Panc1 (cell line): ENCODE results near the gene IFNA17. TPM values are rescaled to one million over a fixed set of nuclear protein-coding genes. Genes with fewer than 3 reads are reported as not detected.
"Not testable (repeated sequence)": the region's sequence is repeated elsewhere in the genome, so short reads cannot be mapped to it uniquely, and the experiment has no call there.

Experiments
- ATAC-seq: fragments of 200-7000 bp; cut with Tn5 transposase; 2 replicates; pipeline ENCODE4 v1.9.1; 2020; ENCODE audit warnings: mild to moderate bottlenecking, moderate library complexity
- BruUV-seq: library from RNA; stranded (reverse); fragments of 400-500 nt; replicated peaks from 2 replicates; lab custom pipeline; 2021; lab: Mats Ljungman, UMichigan
- CTCF ChIA-PET: fragments of 300-600 bp; sonication (Branson Sonifier 250); formaldehyde crosslinking; loops from one replicate; lab custom pipeline; 2022; ENCODE audit warnings: antibody characterized with exemption; lab: Charles Lee
- POLR2A ChIA-PET: fragments of 300-600 bp; sonication (Branson Sonifier 250); formaldehyde crosslinking; loops from one replicate; lab custom pipeline; 2022; ENCODE audit warnings: antibody characterized with exemption; lab: Charles Lee
- DNase-seq: peaks from one replicate; pipeline ENCODE4 v3.0.0-alpha.2; 2010; ENCODE audit warnings: low read depth, low spot score
- H3K27ac ChIP-seq: 2 replicates; pipeline ENCODE4 v1.5.1; 2011; ENCODE audit warnings: mild to moderate bottlenecking, low read length, inconsistent platforms
- H3K27me3 ChIP-seq: fragments of 200-500 bp; sonication (Bioruptor generic); 2 replicates; pipeline ENCODE4 v1.6.0; 2014; ENCODE audit warnings: low read length, inconsistent platforms; ENCODE audit not compliant: control insufficient read depth, insufficient read depth
- H3K36me3 ChIP-seq: fragments of 200-500 bp; sonication (Bioruptor generic); 2 replicates; pipeline ENCODE4 v1.5.1; 2014; ENCODE audit warnings: inconsistent platforms, mild to moderate bottlenecking, low read length, moderate library complexity; ENCODE audit not compliant: control insufficient read depth, insufficient read depth
- H3K4me1 ChIP-seq: 2 replicates; pipeline ENCODE4 v1.5.1; 2011; ENCODE audit warnings: inconsistent platforms, mild to moderate bottlenecking, low read length, moderate library complexity; ENCODE audit not compliant: control insufficient read depth, insufficient read depth
- H3K4me3 ChIP-seq, 2 experiments: 2 replicates each; pipeline ENCODE4 v1.5.1; 2011 to 2012; ENCODE audit warnings: low read depth in 2 of 2, low read length in 2 of 2, mild to moderate bottlenecking in 2 of 2, inconsistent platforms in 1 of 2, moderate library complexity in 1 of 2
- H3K9me3 ChIP-seq: fragments of 200-500 bp; sonication (Bioruptor generic); 2 replicates; pipeline ENCODE4 v1.5.1; 2014; ENCODE audit warnings: low read depth, mild to moderate bottlenecking, inconsistent platforms, low read length, moderate library complexity; ENCODE audit not compliant: control insufficient read depth, insufficient read depth
- SIN3A ChIP-seq: IDR thresholded peaks from 2 replicates; pipeline ENCODE4 v1.6.1; 2012; ENCODE audit warnings: low read depth, mild to moderate bottlenecking, low read length, moderate library complexity, borderline replicate concordance; ENCODE audit not compliant: insufficient read depth
- TCF7L2 ChIP-seq: IDR thresholded peaks from 2 replicates; pipeline ENCODE4 v1.6.1; 2011; ENCODE audit warnings: mild to moderate bottlenecking, low read depth, low read length, inconsistent platforms
- in situ Hi-C: cut with HindIII; loops from 2 replicates; pipeline ENCODE4 v1.10.0; 2016; ENCODE audit warnings: low sequenced_read_pairs, low pct_unique_long_range_greater_than_20kb
- intact Hi-C: fragments of 100-400 bp; cut with micrococcal nuclease; formaldehyde crosslinking; loops from one replicate; pipeline ENCODE4 v1.10.0; 2022; ENCODE audit not compliant: unreplicated experiment
- total RNA-seq: library from RNA; stranded (reverse); gene quantifications from one replicate; pipeline ENCODE4 v1.2.1, GENCODE V29; 2021; ENCODE audit not compliant: unreplicated experiment
- TF ChIP-seq, protein P1 (sequence below): fragments of 450-650 bp; IDR thresholded peaks from 2 replicates; pipeline ENCODE4 v1.5.1; 2017; ENCODE audit warnings: mild to moderate bottlenecking

IFNA17 gene
- total RNA-seq, 1 experiment from 2014 or later, result not detected

DNA sequence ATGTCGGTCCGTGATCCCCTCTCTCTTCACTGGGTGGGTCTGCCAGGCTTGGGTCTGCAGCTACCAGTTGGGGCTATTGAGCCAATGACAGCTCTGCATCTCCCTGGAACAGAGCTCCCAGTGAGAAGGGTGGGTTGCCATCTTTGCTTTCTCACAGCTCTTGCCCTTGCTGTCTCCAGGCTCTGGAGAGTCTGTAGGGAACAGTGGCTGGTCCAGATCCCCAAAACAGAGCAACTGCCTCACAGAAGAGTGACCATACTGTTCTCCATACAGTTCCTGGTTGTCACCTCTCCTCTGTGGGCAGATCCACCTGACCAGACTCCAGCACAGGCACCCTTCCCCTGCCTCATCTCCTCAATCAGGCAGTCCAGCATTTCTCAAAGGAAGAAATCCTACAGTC is 5.2 kb upstream of the IFNA17 start:
- BruUV-seq, result no TSS peak
- no peak for ATAC-seq
- no peak for TF ChIP-seq TCF7L2
- TF ChIP-seq SIN3A, result no peak
- Histone ChIP-seq H3K4me1 (no peaks in the 10 kb centered on the region), H3K36me3 (no peaks in the 10 kb centered on the region), H3K27me3 (no peaks in the 10 kb centered on the region), H3K4me3 (no peak overlapping the region), H3K9me3 (no peaks in the 10 kb centered on the region), H3K27ac (no peak overlapping the region)
- DNase-seq, result no peak
- in situ Hi-C loops, result no loop called here
- ChIA-PET POLR2A (no interaction called here), CTCF (interaction anchor here (0.7 kb wide), 1 partner anchor 1406 kb away, joined by 6 read pairs; no protein-coding TSS in a partner anchor)
- intact Hi-C loops, result no loop called here

DNA sequence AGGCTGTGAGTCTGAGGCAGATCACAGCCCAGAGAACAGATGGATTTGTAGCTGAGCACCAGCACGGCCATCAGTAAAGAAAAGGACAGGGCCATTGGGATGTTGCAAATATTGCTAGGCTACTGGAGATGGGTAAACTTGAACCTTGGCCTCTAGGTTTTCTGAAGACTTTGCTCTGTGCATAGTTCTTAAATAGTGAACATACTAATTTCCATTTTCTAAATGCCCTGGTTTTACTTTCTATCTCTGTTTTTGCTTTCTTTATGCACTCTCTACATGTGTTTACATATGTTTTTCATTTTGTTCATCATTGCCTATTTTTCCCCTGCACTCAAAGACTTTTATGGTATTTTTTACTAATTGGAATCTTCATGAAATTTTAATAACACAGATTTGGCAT is 10.8 kb downstream of the IFNA17 start, which contains the start of gene IFNA16:
IFNA16 (minus strand) TSS at position 101 of the 400 bp plus-strand sequence; CDS start at position 95, 6 bp downstream.
- CTCF ChIA-PET, BruUV-seq, POLR2A ChIA-PET, H3K4me3 ChIP-seq, H3K27ac ChIP-seq, intact Hi-C loops, in situ Hi-C loops, ATAC-seq, DNase-seq, H3K4me1 ChIP-seq, H3K9me3 ChIP-seq, H3K27me3 ChIP-seq, H3K36me3 ChIP-seq: not testable (repeated sequence)

GRCh38 chr9:21213411-21214326 is 14.4 kb downstream of the IFNA17 start:
- H3K36me3 ChIP-seq, H3K4me1 ChIP-seq, BruUV-seq, ATAC-seq, H3K27ac ChIP-seq, H3K9me3 ChIP-seq, intact Hi-C loops, in situ Hi-C loops, CTCF ChIA-PET, H3K4me3 ChIP-seq, POLR2A ChIA-PET, H3K27me3 ChIP-seq: not testable (repeated sequence)
- DNase-seq, result peak; percentile 1
- TF ChIP-seq, protein P1, sequence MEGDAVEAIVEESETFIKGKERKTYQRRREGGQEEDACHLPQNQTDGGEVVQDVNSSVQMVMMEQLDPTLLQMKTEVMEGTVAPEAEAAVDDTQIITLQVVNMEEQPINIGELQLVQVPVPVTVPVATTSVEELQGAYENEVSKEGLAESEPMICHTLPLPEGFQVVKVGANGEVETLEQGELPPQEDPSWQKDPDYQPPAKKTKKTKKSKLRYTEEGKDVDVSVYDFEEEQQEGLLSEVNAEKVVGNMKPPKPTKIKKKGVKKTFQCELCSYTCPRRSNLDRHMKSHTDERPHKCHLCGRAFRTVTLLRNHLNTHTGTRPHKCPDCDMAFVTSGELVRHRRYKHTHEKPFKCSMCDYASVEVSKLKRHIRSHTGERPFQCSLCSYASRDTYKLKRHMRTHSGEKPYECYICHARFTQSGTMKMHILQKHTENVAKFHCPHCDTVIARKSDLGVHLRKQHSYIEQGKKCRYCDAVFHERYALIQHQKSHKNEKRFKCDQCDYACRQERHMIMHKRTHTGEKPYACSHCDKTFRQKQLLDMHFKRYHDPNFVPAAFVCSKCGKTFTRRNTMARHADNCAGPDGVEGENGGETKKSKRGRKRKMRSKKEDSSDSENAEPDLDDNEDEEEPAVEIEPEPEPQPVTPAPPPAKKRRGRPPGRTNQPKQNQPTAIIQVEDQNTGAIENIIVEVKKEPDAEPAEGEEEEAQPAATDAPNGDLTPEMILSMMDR, result peak; percentile 12; the same call in 1 of the 2 replicates

- H3K4me1 ChIP-seq, intact Hi-C loops, H3K27ac ChIP-seq, H3K4me3 ChIP-seq, ATAC-seq, in situ Hi-C loops, BruUV-seq, H3K9me3 ChIP-seq, CTCF ChIA-PET, DNase-seq, H3K27me3 ChIP-seq, POLR2A ChIA-PET, H3K36me3 ChIP-seq: not testable (repeated sequence)
Measured at GRCh38 chr9:21212160-21212559, 15.9 kb downstream of the IFNA17 start.

DNA sequence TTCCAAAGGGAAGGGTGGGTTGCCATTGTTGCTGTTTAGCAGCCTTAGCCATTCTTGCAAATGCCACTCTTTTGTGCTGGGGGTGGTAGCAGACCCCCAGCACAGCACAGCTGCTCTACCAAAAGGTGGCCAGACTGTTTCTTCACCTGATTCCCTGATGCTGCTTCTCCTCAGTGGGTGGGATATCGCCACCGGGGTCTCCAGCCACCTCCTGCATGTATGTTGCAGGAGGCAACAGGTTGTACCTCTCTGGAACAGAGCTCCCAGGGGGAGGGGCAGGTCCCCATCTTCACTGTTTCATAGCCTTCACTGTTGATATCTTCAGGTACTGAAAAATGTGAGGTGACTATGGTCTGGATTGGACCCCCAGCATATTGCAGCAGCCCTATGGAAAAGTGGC is 17.2 kb downstream of the IFNA17 start:
- H3K36me3 ChIP-seq, BruUV-seq, H3K27ac ChIP-seq, POLR2A ChIA-PET, intact Hi-C loops, CTCF ChIA-PET, H3K4me3 ChIP-seq, DNase-seq, H3K9me3 ChIP-seq, in situ Hi-C loops, H3K27me3 ChIP-seq, H3K4me1 ChIP-seq, ATAC-seq: not testable (repeated sequence)
